Ascending aorta (tissue), 2 donors: Measurements from ENCODE around the gene MYL4. TPM values are rescaled to one million over a fixed set of nuclear protein-coding genes. Genes with fewer than 3 reads are reported as not detected.
A peak's percentile ranks its signal among the peaks of the same experiment; 100 is the strongest.

Experiments used
- DNase-seq, 2 donors: peaks; one replicate each; pipeline ENCODE4 v3.0.0-alpha.2; 2019; ENCODE audit warnings: low spot score in 2 of 2
- H3K27ac ChIP-seq, 2 donors: fragments of 200-600 bp; sonication (generic); one replicate each; pipeline ENCODE4 v1.5.1; 2016 to 2017; ENCODE audit warnings: mild to moderate bottlenecking in 1 of 2
- H3K27me3 ChIP-seq: fragments of 200-600 bp; sonication (generic); one replicate; pipeline ENCODE4 v1.5.1; 2017
- H3K36me3 ChIP-seq, 2 donors: fragments of 200-600 bp; sonication (generic); one replicate each; pipeline ENCODE4 v1.5.1; 2016
- H3K4me1 ChIP-seq, 2 donors: fragments of 200-600 bp; sonication (generic); one replicate each; pipeline ENCODE4 v1.5.1; 2016 to 2017; ENCODE audit warnings: mild to moderate bottlenecking in 1 of 2
- H3K4me3 ChIP-seq, 2 donors: fragments of 200-600 bp; sonication (generic); one replicate each; pipeline ENCODE4 v1.5.1; 2016 to 2017; ENCODE audit warnings: mild to moderate bottlenecking in 1 of 2
- H3K9me3 ChIP-seq, 2 donors: fragments of 200-600 bp; sonication (generic); one replicate each; pipeline ENCODE4 v1.5.1; 2016
- intact Hi-C: fragments of 100-400 bp; cut with DNase I; formaldehyde crosslinking; loops from one replicate; pipeline ENCODE4 v1.15.1; 2023
- total RNA-seq: library from RNA; depleted of rRNA; stranded (reverse); fragments of >200 nt; gene quantifications from one replicate; pipeline ENCODE4 v1.1.0, GENCODE V29; 2016
- TF ChIP-seq, protein P1 (sequence below), 3 experiments: fragments of 200-600 bp in 2 of 3; fragments of 450-650 bp in 1 of 3; sonication (generic) in 2 of 3; IDR thresholded peaks; one replicate each; pipeline ENCODE4 v1.5.1; 2016 to 2019; ENCODE audit warnings: antibody characterized with exemption in 3 of 3, mild to moderate bottlenecking in 1 of 3, moderate library complexity in 1 of 3

The MYL4 gene
- total RNA-seq, 1 donor from 2014 or later, result not detected

DNA sequence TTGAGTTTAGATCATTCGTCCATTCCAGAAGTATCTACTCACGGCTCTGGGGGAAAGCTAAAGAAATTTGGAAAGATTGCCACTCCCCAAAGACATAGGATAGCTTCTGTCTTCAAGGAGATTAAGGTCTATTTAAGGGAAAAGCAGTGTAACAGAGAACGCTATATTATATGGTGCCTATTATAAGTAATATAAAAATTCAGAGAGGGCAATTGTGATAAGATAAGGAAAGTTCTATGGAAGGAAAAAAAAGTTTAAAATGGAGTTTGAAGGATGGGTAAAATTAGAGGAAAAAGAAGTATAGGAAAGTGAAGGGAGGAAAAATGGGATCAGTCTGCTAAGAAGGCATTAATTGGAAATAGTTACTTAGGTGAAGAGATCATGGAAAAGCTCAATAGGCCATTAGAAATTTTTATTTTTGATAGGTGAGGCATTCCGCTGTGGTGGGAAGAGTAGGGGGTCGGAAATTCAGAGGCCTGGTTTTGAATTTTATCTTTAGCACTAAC is 19.4 kb upstream of the MYL4 start:
- TF ChIP-seq, protein P1, sequence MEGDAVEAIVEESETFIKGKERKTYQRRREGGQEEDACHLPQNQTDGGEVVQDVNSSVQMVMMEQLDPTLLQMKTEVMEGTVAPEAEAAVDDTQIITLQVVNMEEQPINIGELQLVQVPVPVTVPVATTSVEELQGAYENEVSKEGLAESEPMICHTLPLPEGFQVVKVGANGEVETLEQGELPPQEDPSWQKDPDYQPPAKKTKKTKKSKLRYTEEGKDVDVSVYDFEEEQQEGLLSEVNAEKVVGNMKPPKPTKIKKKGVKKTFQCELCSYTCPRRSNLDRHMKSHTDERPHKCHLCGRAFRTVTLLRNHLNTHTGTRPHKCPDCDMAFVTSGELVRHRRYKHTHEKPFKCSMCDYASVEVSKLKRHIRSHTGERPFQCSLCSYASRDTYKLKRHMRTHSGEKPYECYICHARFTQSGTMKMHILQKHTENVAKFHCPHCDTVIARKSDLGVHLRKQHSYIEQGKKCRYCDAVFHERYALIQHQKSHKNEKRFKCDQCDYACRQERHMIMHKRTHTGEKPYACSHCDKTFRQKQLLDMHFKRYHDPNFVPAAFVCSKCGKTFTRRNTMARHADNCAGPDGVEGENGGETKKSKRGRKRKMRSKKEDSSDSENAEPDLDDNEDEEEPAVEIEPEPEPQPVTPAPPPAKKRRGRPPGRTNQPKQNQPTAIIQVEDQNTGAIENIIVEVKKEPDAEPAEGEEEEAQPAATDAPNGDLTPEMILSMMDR (IDR thresholded peaks at IDR 0.05), result no peak
- no peaks in the 10 kb centered on the region for H3K9me3 ChIP-seq
- peak overlapping the region; percentile 92 to 96 for H3K4me3 ChIP-seq
- intact Hi-C loops, result loop anchor here (1.0 kb wide), 1 partner anchor 36 kb away; no protein-coding TSS in a partner anchor
- H3K27ac ChIP-seq, result peak overlapping the region; percentile 95
- H3K36me3 ChIP-seq, result no peaks in the 10 kb centered on the region
- DNase-seq, result no peak
- peaks cover 10 to 13% of the 10 kb centered on the region in 2 donors for H3K4me1 ChIP-seq
- H3K27me3 ChIP-seq, result no peaks in the 10 kb centered on the region

DNA sequence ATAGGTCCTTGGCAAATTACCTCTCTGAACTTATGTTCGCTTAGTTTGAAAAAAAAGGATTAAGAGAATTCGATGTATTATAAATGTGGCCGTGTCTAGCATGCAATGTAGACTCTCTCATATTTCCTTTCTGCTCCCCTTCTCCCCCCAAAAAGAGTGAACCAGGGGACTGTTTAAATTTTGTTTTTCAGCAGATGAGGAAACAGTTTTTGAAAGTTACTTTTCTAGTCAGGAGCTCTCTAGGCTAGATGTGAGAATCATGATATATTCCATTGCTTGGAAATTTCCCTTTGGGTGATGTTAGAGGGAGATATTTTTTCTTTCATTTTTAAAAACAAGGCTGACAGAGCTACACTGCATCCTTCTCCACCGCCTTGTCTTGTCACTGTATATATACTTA is 18.9 kb upstream of the MYL4 start:
- TF ChIP-seq, protein P1 (IDR thresholded peaks at IDR 0.05), result no peak
- intact Hi-C loops, result no loop called here
- H3K36me3 ChIP-seq, result no peaks in the 10 kb centered on the region
- H3K4me3 ChIP-seq, result no peak overlapping the region
- no peak for DNase-seq
- peaks cover 10 to 13% of the 10 kb centered on the region in 2 donors for H3K4me1 ChIP-seq
- no peaks in the 10 kb centered on the region for H3K27me3 ChIP-seq
- H3K27ac ChIP-seq, result no peak overlapping the region
- no peaks in the 10 kb centered on the region for H3K9me3 ChIP-seq

DNA sequence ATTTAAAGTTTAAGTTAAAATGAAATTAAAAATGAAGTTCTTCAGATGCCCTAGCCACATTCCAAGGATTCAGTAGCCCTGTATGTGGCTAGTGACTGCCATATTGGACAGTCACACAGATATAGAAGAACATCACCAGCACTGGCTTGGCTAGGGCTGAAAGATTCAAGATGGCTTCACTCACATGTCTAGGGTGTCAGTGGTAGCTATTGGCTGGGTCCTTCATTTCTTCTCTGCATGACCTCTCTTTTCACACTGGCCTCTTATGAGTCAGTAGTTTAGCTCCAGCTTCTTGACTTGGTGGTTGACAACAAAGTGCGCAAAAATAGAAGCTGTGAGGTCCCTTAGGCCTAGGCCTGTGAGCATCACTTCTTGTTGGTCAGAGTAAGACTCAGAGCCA is 18.4 kb upstream of the MYL4 start:
- no peaks in the 10 kb centered on the region for H3K27me3 ChIP-seq
- H3K27ac ChIP-seq, result no peak overlapping the region
- no peaks in the 10 kb centered on the region for H3K36me3 ChIP-seq
- no peak for DNase-seq
- peaks cover 10 to 13% of the 10 kb centered on the region in 2 donors for H3K4me1 ChIP-seq
- intact Hi-C loops, result no loop called here
- no peak overlapping the region for H3K4me3 ChIP-seq
- TF ChIP-seq, protein P1 (IDR thresholded peaks at IDR 0.05), result no peak
- no peaks in the 10 kb centered on the region for H3K9me3 ChIP-seq

DNA sequence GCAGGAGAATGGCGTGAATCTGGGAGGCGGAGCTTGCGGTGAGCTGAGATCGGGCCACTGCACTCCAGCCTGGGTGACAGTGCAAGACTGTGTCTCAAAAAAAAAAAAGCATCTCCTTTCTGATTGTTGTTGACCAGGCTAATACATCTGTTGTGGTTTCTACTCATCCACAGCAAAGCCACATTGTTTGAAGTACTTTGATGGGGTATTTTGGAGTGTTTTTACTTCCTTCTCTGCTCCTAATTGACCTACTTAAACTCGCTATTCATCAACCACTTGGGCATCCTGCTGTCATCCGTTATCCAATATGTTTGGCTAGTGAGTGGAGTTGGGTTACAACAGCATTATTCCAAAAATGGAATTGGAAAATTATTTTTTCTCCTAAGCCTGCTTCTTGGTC is 16.6 kb upstream of the MYL4 start:
- H3K27ac ChIP-seq, result no peak overlapping the region
- intact Hi-C loops, result no loop called here

DNA sequence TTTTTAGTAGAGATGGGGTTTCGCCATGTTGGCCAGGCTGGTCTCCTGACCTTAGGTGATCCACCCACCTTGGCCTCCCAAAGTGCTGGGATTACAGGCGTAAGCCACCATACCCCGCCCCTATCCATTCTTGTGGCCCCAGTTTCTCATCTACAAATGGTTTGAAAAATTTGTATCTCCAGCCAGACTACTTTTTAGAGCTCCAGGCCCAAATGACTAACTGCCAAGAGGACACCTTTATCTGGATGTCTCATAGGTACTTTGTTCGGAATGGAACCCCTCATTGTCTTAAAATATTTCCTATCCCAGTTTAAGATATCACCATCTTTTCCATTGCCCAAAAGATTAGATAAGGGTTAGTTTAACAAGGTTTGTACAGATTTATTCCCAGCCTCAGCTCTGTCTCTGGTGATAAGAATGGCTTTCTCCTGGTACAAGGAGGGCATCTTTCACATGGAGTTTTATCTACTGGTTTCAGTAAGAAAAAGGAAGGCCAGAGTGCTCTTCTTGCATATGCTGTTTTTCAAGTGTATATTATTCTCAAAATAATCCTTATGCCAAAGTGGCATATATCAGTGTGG is 15.1 kb upstream of the MYL4 start:
- no peak for DNase-seq
- Histone ChIP-seq H3K4me3 (no peak overlapping the region), H3K9me3 (no peaks in the 10 kb centered on the region), H3K4me1 (no peaks in the 10 kb centered on the region), H3K27ac (no peak overlapping the region), H3K27me3 (no peaks in the 10 kb centered on the region), H3K36me3 (no peaks in the 10 kb centered on the region)
- intact Hi-C loops, result no loop called here
- TF ChIP-seq, protein P1 (IDR thresholded peaks at IDR 0.05), result no peak

More for the DNA sequence above, 16.6 kb upstream of the MYL4 start:
- no peaks in the 10 kb centered on the region for H3K27me3 ChIP-seq
- H3K4me1 ChIP-seq, result peaks cover under 1 to 4% of the 10 kb centered on the region in 2 donors
- no peaks in the 10 kb centered on the region for H3K9me3 ChIP-seq
- no peaks in the 10 kb centered on the region for H3K36me3 ChIP-seq
- TF ChIP-seq, protein P1 (IDR thresholded peaks at IDR 0.05), result no peak
- no peak for DNase-seq
- H3K4me3 ChIP-seq, result no peak overlapping the region
